Testis (tissue), 2 donors: ENCODE results near the gene CCNY.

ENCODE experiments used
- CTCF ChIP-seq, 3 experiments: fragments of 450-650 bp in 2 of 3; fragments of 200-600 bp in 1 of 3; sonication (generic) in 1 of 3; IDR thresholded peaks; one replicate each; pipeline ENCODE4 v1.5.1; 2016 to 2019; ENCODE audit warnings: antibody characterized with exemption in 3 of 3, mild to moderate bottlenecking in 2 of 3, moderate library complexity in 1 of 3
- POLR2A ChIP-seq: fragments of 450-650 bp; IDR thresholded peaks from one replicate; pipeline ENCODE4 v1.6.1; 2017; ENCODE audit warnings: antibody characterized with exemption, mild to moderate bottlenecking, moderate library complexity

- TF ChIP-seq POLR2A: no peak
- no peak for TF ChIP-seq CTCF (IDR thresholded peaks at IDR 0.05)
These were observed 92.2 kb downstream of the CCNY start for GRCh38 chr10:35428521-35428920.
